Epithelial cell of proximal tubule (primary cell): ENCODE measurements around the gene MED9. TPM values are rescaled to one million over a fixed set of nuclear protein-coding genes. Genes with fewer than 3 reads are reported as not detected.

Source experiments
- DNase-seq: peaks from one replicate; pipeline ENCODE4 v3.0.0-alpha.2; 2011; ENCODE audit warnings: low read depth
- H3K4me3 ChIP-seq: 2 replicates; pipeline ENCODE4 v1.5.1; 2011; ENCODE audit warnings: low read depth, mild to moderate bottlenecking, low read length
- total RNA-seq: library from RNA; depleted of rRNA; stranded (reverse); fragments of >200 nt; gene quantifications from 2 replicates; pipeline ENCODE4 v1.2.3, GENCODE V29; 2015
- TF ChIP-seq, protein P1 (sequence below): conservative IDR thresholded peaks from 2 replicates; pipeline ENCODE4 v1.5.1; 2012; ENCODE audit warnings: low read depth, mild to moderate bottlenecking, low read length

MED9 gene
- total RNA-seq, 1 donor from 2014 or later, result 11.8 TPM

DNA sequence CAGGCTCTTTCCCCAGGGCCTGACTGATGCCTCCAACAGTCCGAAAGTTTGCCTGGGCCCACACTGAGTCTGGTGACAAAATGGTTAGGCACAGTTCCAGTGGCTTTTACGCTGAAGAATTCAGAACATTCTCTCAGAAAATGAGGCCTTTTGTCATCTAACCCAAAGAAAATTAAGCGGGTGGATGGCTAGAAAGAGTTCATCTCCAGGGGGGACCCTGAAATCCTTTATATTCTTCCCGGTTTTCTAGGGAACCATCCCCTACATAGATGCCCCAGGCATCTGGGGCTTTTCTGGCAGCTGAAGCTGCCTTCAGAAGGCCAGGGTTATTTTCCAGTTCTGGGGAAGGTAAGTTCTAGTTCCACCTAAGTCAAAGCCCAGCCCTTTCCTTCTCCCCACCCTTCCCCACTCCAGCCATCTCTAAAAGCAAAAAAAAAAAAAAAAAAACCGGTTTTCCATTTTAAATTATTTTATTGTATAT is 17.2 kb downstream of the MED9 start:
- no peak for DNase-seq
- peak overlapping the region; percentile 70 for H3K4me3 ChIP-seq
- TF ChIP-seq, protein P1, sequence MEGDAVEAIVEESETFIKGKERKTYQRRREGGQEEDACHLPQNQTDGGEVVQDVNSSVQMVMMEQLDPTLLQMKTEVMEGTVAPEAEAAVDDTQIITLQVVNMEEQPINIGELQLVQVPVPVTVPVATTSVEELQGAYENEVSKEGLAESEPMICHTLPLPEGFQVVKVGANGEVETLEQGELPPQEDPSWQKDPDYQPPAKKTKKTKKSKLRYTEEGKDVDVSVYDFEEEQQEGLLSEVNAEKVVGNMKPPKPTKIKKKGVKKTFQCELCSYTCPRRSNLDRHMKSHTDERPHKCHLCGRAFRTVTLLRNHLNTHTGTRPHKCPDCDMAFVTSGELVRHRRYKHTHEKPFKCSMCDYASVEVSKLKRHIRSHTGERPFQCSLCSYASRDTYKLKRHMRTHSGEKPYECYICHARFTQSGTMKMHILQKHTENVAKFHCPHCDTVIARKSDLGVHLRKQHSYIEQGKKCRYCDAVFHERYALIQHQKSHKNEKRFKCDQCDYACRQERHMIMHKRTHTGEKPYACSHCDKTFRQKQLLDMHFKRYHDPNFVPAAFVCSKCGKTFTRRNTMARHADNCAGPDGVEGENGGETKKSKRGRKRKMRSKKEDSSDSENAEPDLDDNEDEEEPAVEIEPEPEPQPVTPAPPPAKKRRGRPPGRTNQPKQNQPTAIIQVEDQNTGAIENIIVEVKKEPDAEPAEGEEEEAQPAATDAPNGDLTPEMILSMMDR, result no peak

DNA sequence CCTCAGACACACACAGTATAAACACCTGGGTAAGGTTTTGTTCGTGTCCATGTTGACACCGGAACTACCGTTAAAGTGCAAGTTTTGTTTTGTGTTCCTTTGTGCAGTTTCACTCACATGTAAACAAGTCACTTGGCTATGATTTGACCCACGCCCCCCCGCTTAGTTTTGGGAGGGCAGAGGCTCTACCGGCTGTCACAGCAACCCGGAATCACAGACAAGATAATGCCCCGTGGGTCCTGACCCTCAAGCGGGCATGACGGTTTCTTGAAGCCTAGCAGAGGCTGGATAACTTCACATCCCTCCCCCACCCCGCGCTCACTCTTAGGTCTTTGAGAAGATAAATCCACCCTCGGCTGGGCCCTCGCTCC is 17.7 kb downstream of the MED9 start:
- TF ChIP-seq, protein P1, result no peak
- peak overlapping the region; percentile 70 for H3K4me3 ChIP-seq
- no peak for DNase-seq

DNA sequence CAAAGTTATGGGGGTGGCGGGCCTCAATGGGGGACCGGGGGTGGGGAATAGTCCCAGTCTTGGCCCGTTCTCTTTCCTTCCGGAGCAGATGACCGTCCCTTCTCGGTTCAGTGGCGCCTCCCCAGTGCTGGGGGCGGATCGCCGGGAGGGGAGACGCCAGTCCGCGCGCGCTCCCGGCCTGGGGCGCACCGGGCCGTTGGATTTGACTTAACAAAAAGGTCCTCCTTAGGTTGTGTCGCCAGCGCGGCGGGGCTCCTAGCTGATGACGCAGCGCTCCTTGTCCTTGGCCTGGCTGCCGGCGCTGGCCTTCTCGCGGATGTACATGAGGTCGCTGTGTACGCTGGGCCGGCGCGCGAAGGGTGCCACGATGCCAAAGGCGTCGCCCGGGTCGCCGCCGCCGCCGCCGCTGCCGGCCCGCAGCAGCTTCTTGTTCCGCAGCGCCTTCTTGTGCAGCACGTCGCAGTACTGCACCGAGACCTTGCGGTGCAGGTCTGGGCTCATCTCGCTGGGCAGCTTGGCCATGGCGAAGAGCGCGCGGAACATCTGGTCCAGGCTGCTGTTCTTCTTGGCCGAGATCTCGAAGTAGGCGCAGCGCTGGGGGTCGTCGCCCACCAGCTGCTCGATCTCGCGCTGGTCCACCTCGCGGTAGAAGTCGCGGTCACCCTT is 18.2 kb downstream of the MED9 start:
- DNase-seq, result no peak
- peak overlapping the region; percentile 70 for H3K4me3 ChIP-seq

DNA sequence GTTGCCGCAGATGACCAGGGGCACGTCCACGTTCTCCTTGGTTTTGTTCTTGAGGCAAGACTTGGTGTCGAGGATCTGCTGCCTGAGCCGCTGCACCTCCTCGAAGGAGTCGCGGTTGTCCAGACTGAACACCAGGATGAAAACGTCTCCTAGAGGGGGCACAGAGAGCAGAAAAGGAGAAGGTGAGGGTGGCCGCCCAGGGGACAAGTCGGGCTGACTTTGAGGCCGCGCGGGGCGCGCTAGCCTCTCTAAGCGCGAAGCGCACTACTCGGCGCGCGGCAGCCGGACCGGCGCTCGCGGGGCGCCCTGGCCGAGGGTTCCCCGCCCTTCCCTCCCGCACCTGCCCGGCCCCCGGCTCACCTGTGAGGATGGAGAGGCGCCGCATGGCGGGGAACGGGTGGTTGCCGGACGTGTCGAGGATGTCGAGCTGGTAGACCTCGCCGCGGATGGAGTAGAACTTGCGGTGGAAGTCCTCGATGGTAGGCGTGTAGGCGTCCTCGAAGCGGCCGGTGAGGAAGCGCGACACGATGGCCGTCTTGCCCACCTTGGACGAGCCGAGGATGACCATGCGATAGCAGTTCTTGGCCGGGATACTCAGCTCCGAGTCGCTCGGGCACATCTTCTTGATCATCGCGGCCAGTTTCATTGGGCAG is 18.9 kb downstream of the MED9 start:
- TF ChIP-seq, protein P1, result no peak
- DNase-seq, result no peak
- peak overlapping the region; percentile 70 for H3K4me3 ChIP-seq

More for the DNA sequence above, 18.2 kb downstream of the MED9 start:
- TF ChIP-seq, protein P1, result no peak

DNA sequence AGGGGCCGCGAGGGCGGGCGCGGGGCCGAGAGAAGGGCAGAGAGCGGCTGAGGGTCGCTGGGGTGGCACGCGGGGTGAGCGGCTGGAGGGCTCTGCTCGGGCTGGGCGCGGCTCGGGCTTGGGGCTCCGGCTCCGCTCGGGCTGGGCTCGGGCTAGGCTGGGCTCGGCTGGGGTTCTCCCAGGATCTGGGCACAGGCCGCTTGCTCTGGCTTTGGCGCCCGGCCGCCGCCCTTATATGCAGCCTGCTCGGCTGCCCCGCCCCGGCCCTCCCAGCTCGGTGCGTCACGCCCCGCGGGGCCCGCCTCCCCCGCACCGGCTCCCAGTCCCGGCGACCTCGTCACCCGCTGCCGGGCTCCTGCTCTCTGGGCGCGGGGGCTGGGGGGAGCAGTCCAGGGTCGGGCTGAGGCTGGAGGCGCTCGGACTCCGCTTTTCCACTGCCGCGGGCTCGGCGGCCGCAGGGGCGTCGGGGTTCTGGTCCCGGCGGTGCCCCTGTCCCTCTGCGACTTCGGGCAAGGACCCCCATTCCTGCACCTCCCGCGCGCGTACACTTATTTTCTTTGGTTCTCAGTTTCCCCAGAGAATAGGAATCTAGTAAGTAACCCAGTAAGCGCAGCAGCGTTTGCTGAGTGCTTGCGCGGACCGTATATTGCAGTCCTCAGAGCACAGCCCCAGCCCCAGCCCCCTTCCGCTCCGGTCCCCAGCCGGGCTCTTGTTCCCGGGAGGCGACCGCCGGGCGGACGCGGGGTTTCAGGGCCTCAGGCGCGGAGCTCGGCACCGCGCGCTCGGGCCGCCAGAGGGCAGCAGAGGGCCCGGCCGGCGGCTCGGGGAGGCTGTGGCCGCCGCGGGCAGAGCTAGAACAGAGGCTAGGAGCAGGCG is 19.6 kb downstream of the MED9 start, which contains the start of gene RASD1:
Gene RASD1, minus strand, starts transcription at position 207 of the 876 bp plus-strand sequence. CDS start 214 bp downstream, outside the sequence.
- TF ChIP-seq, protein P1, result peak; percentile 65
- no peak for DNase-seq
- H3K4me3 ChIP-seq, result peak within 1 kb of the TSS; percentile 70

DNA sequence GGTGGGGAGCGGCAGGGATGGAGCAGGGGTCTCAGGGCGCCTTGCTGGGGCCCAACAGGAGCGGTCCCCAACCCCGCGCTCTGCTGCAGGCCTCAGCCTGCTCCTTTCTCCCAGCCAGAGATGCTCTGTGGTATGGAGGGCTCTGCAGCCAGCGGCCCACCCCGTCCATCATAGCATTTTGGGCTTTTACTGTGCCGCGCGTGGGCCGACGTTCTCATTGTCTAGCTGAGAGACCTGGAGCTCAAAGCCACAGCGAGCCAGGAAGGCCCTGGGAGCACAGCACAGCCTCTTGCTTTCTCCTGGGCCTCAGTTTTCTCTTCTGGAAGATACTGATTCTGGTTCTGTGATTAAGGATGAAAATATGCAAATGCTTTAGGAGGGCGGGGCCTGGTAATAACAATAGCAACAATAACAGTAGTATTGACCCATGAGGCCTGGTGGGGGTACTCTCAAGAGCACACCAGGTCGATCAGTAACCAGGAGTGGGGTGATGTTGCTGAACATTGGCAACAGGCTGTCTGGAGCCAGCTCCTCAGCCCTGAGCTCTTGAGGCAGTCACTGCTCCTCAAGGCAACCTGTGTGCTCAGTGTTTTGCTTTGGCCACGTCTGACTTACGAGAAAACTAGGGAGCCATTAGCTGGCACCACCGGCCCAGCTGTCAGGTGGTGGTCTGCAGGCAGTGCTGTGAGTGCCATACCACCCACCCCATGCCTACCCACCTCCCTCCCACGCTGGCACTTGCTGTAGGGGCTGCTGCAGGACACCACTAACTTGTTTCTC is 20.5 kb downstream of the MED9 start:
- no peak overlapping the region for H3K4me3 ChIP-seq
- TF ChIP-seq, protein P1, result no peak
- no peak for DNase-seq
